Vagina (tissue), 2 donors: ENCODE measurements around the gene TCEAL9. TPM values are rescaled to one million over a fixed set of nuclear protein-coding genes. Genes with fewer than 3 reads are reported as not detected.

Experiments used
- DNase-seq, 2 donors: peaks; one replicate each; pipeline ENCODE4 v3.0.0-alpha.2; 2017; ENCODE audit errors: extremely low spot score in 2 of 2
- H3K27ac ChIP-seq: fragments of 200-600 bp; sonication (generic); one replicate; pipeline ENCODE4 v1.5.1; 2019
- H3K27me3 ChIP-seq: fragments of 200-600 bp; sonication (generic); one replicate; pipeline ENCODE4 v1.5.1; 2019
- H3K36me3 ChIP-seq, 2 donors: fragments of 200-600 bp; sonication (generic); one replicate each; pipeline ENCODE4 v1.5.1; 2017 to 2019
- H3K4me1 ChIP-seq: fragments of 200-600 bp; sonication (generic); one replicate; pipeline ENCODE4 v1.5.1; 2019
- H3K4me3 ChIP-seq, 2 donors: fragments of 200-600 bp; sonication (generic); 1 replicate in 1 of 2; 2 replicates in 1 of 2; pipeline ENCODE4 v1.5.1; 2016 to 2019
- H3K9me3 ChIP-seq: fragments of 200-600 bp; sonication (generic); one replicate; pipeline ENCODE4 v1.5.1; 2019
- POLR2A ChIP-seq, 2 donors: fragments of 450-650 bp; IDR thresholded peaks; one replicate each; pipeline ENCODE4 v1.6.1; 2017; ENCODE audit warnings: antibody characterized with exemption in 2 of 2, mild to moderate bottlenecking in 2 of 2, moderate library complexity in 2 of 2
- POLR2AphosphoS5 ChIP-seq, 2 donors: sonication (generic); formaldehyde crosslinking; IDR thresholded peaks; one replicate each; pipeline ENCODE4 v1.9.0; 2017; ENCODE audit warnings: antibody characterized with exemption in 2 of 2, mild to moderate bottlenecking in 2 of 2, low read depth in 1 of 2; ENCODE audit not compliant: insufficient read depth in 1 of 2
- intact Hi-C: fragments of 100-400 bp; cut with DNase I; formaldehyde crosslinking; loops from one replicate; pipeline ENCODE4 v1.15.1; 2023
- total RNA-seq: library from RNA; depleted of rRNA; stranded (reverse); fragments of >200 nt; gene quantifications from one replicate; pipeline ENCODE4 v1.2.3, GENCODE V29; 2016
- TF ChIP-seq, protein P1 (sequence below), 3 experiments: fragments of 450-650 bp in 2 of 3; fragments of 200-600 bp in 1 of 3; sonication (generic) in 1 of 3; IDR thresholded peaks; one replicate each; pipeline ENCODE4 v1.5.1; 2017 to 2019; ENCODE audit warnings: antibody characterized with exemption in 3 of 3, mild to moderate bottlenecking in 2 of 3, moderate library complexity in 2 of 3

The TCEAL9 gene
- total RNA-seq, 1 donor from 2014 or later, result 52.8 TPM

DNA sequence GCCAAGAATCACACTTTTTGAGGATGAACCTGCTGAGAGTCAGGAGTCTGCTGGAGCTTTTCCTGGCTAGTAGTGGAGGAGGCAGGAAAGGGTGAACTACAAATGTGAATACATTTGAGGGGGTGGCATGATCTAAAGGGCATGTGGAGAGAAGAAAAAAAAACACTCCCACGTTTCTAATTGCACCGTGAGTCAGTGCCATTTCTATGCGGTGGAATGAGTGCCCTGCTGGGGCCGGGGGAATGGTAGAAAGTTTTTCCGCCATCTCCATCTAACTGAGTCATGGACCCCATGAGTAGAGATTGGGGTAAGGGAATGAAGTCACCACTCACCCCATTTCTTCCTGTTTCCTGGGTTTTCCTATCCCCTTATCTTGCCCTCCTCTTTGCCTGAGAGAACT is 39.9 kb downstream of the TCEAL9 start:
- no peak overlapping the region for H3K27ac ChIP-seq
- no peak for DNase-seq
- no peak for TF ChIP-seq POLR2AphosphoS5 (IDR thresholded peaks at IDR 0.05; ENCODE audit: insufficient read depth in 1 of 2, low read depth in 1 of 2)
- no peak for TF ChIP-seq POLR2A (IDR thresholded peaks at IDR 0.05)
- TF ChIP-seq, protein P1, sequence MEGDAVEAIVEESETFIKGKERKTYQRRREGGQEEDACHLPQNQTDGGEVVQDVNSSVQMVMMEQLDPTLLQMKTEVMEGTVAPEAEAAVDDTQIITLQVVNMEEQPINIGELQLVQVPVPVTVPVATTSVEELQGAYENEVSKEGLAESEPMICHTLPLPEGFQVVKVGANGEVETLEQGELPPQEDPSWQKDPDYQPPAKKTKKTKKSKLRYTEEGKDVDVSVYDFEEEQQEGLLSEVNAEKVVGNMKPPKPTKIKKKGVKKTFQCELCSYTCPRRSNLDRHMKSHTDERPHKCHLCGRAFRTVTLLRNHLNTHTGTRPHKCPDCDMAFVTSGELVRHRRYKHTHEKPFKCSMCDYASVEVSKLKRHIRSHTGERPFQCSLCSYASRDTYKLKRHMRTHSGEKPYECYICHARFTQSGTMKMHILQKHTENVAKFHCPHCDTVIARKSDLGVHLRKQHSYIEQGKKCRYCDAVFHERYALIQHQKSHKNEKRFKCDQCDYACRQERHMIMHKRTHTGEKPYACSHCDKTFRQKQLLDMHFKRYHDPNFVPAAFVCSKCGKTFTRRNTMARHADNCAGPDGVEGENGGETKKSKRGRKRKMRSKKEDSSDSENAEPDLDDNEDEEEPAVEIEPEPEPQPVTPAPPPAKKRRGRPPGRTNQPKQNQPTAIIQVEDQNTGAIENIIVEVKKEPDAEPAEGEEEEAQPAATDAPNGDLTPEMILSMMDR (IDR thresholded peaks at IDR 0.05), result no peak
- H3K4me1 ChIP-seq, result no peaks in the 10 kb centered on the region
- H3K4me3 ChIP-seq, result no peak overlapping the region
- intact Hi-C loops, result no loop called here
- no peaks in the 10 kb centered on the region for H3K9me3 ChIP-seq
- H3K36me3 ChIP-seq, result no peaks in the 10 kb centered on the region
- no peaks in the 10 kb centered on the region for H3K27me3 ChIP-seq

DNA sequence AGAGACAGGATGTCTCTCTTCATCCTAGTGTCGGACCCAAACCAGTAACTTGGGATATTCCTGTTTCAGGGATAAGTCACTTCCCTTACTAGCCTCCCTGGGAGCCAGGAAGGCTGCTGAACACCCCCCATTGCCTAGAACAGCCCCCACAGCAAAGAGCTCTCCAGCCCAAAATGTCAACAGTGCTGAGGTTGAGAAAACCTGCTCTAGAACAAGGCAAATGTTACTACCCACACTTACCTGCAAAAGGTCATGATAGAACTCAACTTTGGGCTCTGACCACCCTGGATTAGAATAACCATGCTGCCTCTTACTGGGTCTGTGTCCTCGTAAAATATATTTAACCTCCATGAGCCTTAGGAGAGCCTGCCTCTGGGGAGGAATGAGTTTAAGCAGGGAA is 40.4 kb downstream of the TCEAL9 start:
- Histone ChIP-seq H3K4me3 (no peak overlapping the region), H3K4me1 (no peaks in the 10 kb centered on the region), H3K9me3 (no peaks in the 10 kb centered on the region), H3K27me3 (no peaks in the 10 kb centered on the region), H3K27ac (no peak overlapping the region), H3K36me3 (no peaks in the 10 kb centered on the region)
- TF ChIP-seq, protein P1 (IDR thresholded peaks at IDR 0.05), result no peak
- TF ChIP-seq POLR2AphosphoS5 (IDR thresholded peaks at IDR 0.05; ENCODE audit: insufficient read depth in 1 of 2, low read depth in 1 of 2) (no peak), POLR2A (IDR thresholded peaks at IDR 0.05) (no peak)
- intact Hi-C loops, result no loop called here
- no peak for DNase-seq

DNA sequence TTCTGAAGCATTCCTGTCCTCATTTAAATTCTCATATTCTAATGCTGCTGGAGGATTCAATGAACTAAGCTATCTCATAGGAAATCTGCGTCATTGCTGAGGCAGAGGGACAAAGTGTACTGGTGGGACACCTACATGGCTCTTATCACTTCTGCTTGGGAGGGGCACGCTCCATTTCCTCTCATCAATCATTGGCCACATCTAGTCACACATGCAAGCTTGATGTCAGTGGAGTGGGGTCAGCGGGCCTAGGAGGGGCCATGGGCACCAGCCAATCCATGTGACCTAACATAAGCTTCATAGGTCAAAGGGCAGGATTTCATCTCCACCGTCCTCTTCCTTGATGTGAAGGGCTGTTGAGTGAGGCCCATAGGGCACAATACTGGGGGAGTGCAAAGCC is 41.4 kb downstream of the TCEAL9 start:
- intact Hi-C loops, result no loop called here
- H3K4me1 ChIP-seq, result no peaks in the 10 kb centered on the region
- no peak for DNase-seq
- H3K36me3 ChIP-seq, result no peaks in the 10 kb centered on the region
- no peaks in the 10 kb centered on the region for H3K9me3 ChIP-seq
- H3K4me3 ChIP-seq, result no peak overlapping the region
- no peak overlapping the region for H3K27ac ChIP-seq
- no peaks in the 10 kb centered on the region for H3K27me3 ChIP-seq
- TF ChIP-seq POLR2A (IDR thresholded peaks at IDR 0.05), result no peak
- TF ChIP-seq, protein P1 (IDR thresholded peaks at IDR 0.05), result no peak

DNA sequence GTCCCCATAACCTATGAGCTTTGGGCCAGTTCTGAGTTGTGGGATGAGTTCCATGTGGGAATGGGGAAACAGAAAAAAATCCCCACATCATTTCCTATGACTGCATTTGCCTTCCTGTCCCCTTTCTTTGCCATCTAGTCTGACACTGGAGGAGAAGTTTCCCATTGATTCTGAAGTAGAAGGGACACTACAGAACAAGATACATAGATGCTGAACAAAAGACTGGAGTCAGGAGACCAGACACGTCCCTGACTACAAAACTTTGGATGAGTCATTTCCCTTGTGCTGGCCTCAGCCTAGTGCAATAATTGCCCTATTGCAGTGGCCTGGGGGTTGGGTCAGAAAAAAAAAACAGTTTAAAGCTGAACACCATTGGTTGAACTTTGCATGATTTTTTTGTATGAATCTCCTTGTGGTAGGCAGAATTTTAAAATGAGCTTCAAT is 42.1 kb downstream of the TCEAL9 start:
- Histone ChIP-seq H3K36me3 (no peaks in the 10 kb centered on the region), H3K4me3 (no peak overlapping the region), H3K27me3 (no peaks in the 10 kb centered on the region), H3K9me3 (no peaks in the 10 kb centered on the region), H3K4me1 (no peaks in the 10 kb centered on the region), H3K27ac (no peak overlapping the region)
- DNase-seq, result no peak
- no peak for TF ChIP-seq POLR2AphosphoS5 (IDR thresholded peaks at IDR 0.05; ENCODE audit: insufficient read depth in 1 of 2, low read depth in 1 of 2)
- TF ChIP-seq, protein P1 (IDR thresholded peaks at IDR 0.05), result no peak
- TF ChIP-seq POLR2A (IDR thresholded peaks at IDR 0.05), result no peak
- intact Hi-C loops, result no loop called here

DNA sequence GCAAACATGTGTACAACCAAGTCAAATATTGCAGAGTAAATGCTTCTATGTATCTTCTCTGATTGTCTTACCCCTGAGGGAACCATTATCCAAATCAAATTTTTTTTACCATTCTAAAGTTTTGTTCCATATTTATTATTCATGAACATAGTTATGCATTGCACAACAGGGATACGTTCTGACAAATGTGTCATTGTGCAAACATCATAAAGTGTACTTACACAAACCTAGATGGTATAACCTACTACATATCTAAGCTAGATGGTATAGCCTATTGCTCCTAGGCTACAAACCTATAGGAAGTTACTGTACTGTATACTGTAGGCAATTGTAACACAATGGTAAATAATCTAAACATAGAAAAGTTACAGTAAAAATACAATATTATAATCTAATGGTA is 43.4 kb downstream of the TCEAL9 start:
- no peaks in the 10 kb centered on the region for H3K27me3 ChIP-seq
- H3K4me1 ChIP-seq, result no peaks in the 10 kb centered on the region
- H3K9me3 ChIP-seq, result no peaks in the 10 kb centered on the region
- H3K36me3 ChIP-seq, result no peaks in the 10 kb centered on the region
- no peak for TF ChIP-seq POLR2AphosphoS5 (IDR thresholded peaks at IDR 0.05; ENCODE audit: insufficient read depth in 1 of 2, low read depth in 1 of 2)
- TF ChIP-seq POLR2A (IDR thresholded peaks at IDR 0.05), result no peak
- TF ChIP-seq, protein P1 (IDR thresholded peaks at IDR 0.05), result no peak
- H3K4me3 ChIP-seq, result no peak overlapping the region
- intact Hi-C loops, result no loop called here
- no peak overlapping the region for H3K27ac ChIP-seq
- DNase-seq, result no peak
